Epithelial cell of proximal tubule (primary cell): ENCODE measurements around the gene ARMC8. TPM values are rescaled to one million over a fixed set of nuclear protein-coding genes. Genes with fewer than 3 reads are reported as not detected.

Source experiments
- DNase-seq: peaks from one replicate; pipeline ENCODE4 v3.0.0-alpha.2; 2011; ENCODE audit warnings: low read depth
- H3K4me3 ChIP-seq: 2 replicates; pipeline ENCODE4 v1.5.1; 2011; ENCODE audit warnings: low read depth, mild to moderate bottlenecking, low read length
- total RNA-seq: library from RNA; depleted of rRNA; stranded (reverse); fragments of >200 nt; gene quantifications from 2 replicates; pipeline ENCODE4 v1.2.3, GENCODE V29; 2015
- TF ChIP-seq, protein P1 (sequence below): conservative IDR thresholded peaks from 2 replicates; pipeline ENCODE4 v1.5.1; 2012; ENCODE audit warnings: low read depth, mild to moderate bottlenecking, low read length

Gene ARMC8
- total RNA-seq, 1 donor from 2014 or later, result 31.9 TPM

DNA sequence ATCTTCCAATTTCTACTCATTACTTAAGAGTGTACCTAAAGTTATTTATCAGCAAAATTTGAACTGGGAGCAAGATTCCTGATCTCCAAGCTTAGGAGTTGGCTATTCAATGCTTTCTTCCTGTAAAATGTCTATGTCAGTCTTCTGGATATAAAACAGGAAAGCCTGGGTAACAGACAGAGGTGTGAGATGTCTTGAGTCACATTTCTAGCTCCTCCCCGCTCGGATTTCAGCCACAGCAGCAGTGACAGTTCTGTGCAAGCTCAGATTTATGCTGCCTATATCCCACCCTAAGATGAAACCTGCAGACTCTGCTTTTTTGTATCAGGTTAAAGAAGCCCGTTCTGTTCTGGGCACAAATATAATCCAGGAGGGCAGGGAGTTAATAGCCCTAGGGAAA lies 2.1 kb upstream of the ARMC8 start:
- TF ChIP-seq, protein P1, sequence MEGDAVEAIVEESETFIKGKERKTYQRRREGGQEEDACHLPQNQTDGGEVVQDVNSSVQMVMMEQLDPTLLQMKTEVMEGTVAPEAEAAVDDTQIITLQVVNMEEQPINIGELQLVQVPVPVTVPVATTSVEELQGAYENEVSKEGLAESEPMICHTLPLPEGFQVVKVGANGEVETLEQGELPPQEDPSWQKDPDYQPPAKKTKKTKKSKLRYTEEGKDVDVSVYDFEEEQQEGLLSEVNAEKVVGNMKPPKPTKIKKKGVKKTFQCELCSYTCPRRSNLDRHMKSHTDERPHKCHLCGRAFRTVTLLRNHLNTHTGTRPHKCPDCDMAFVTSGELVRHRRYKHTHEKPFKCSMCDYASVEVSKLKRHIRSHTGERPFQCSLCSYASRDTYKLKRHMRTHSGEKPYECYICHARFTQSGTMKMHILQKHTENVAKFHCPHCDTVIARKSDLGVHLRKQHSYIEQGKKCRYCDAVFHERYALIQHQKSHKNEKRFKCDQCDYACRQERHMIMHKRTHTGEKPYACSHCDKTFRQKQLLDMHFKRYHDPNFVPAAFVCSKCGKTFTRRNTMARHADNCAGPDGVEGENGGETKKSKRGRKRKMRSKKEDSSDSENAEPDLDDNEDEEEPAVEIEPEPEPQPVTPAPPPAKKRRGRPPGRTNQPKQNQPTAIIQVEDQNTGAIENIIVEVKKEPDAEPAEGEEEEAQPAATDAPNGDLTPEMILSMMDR, result no peak
- H3K4me3 ChIP-seq, result no peak overlapping the region
- DNase-seq, result no peak

- peak overlapping the region; percentile 96 for H3K4me3 ChIP-seq
- DNase-seq, result no peak
- TF ChIP-seq, protein P1, result no peak
Measured at GRCh38 chr3:138186221-138186620, 880 bp upstream of the ARMC8 start.

DNA sequence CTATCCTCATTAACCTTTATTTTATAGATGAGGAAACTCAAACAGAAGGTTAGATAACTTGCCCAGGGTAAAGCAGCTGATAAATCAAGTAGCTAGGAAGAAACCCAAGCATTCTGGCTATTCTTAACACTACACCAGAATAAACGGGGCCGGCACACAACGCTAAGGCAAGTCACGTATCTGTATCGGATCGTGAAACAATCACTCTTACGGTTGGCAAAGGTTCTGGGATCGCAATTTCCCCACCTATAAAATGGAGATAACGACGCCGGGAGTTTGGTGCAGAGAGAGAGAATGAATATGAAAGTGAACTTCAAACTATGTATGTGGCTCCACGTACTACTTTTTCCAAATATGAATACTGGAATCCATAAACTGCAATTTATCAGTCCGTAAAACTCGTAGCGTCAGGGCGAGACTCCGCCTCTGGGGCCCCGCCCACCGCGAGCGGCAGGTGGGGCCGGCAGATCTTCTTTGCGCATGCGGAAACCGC lies 252 bp upstream of the ARMC8 start:
- H3K4me3 ChIP-seq, result peak overlapping the region; percentile 96
- DNase-seq, result no peak
- TF ChIP-seq, protein P1, result no peak

GRCh38 chr3:138188013-138188730 lies 1.1 kb downstream of the ARMC8 start:
- TF ChIP-seq, protein P1, result no peak
- no peak for DNase-seq
- H3K4me3 ChIP-seq, result peak overlapping the region; percentile 96

GRCh38 chr3:138195481-138195880 lies 8.4 kb downstream of the ARMC8 start:
- no peak for DNase-seq
- no peak overlapping the region for H3K4me3 ChIP-seq
- TF ChIP-seq, protein P1, result no peak

- DNase-seq, result no peak
- no peak overlapping the region for H3K4me3 ChIP-seq
- TF ChIP-seq, protein P1, result no peak
Measured at GRCh38 chr3:138196023-138196422, 8.9 kb downstream of the ARMC8 start.

GRCh38 chr3:138197058-138197457 lies 10.0 kb downstream of the ARMC8 start:
- DNase-seq, result no peak
- TF ChIP-seq, protein P1, result no peak

More at GRCh38 chr3:138197058-138197457, 10.0 kb downstream of the ARMC8 start:
- H3K4me3 ChIP-seq, result no peak overlapping the region
